IMR-90 (cell line): ENCODE data around the gene STX8. TPM values are rescaled to one million over a fixed set of nuclear protein-coding genes. Genes with fewer than 3 reads are reported as not detected.

ENCODE experiments used
- ATAC-seq: fragments of 200-7000 bp; cut with Tn5 transposase; 2 replicates; pipeline ENCODE4 v1.9.1; 2020; ENCODE audit warnings: low read depth, mild to moderate bottlenecking, moderate library complexity
- BruUV-seq: library from RNA; stranded (reverse); fragments of 400-500 nt; replicated peaks from 2 replicates; lab custom pipeline; 2021; lab: Mats Ljungman, UMichigan
- CTCF ChIA-PET: fragments of 300-600 bp; formaldehyde crosslinking; extraction: SDS; loops from one replicate; lab custom pipeline; 2021; ENCODE audit warnings: antibody characterized with exemption; lab: Yijun Ruan, JAX
- POLR2A ChIA-PET: fragments of 300-600 bp; sonication (Branson Sonifier 250); formaldehyde crosslinking; loops from one replicate; lab custom pipeline; 2022; ENCODE audit warnings: antibody characterized with exemption; ENCODE audit not compliant: unreplicated experiment; lab: Charles Lee
- DNase-seq: peaks from one replicate; pipeline ENCODE4 v3.0.0; 2013
- H2AFZ ChIP-seq: replicated peaks from 2 replicates; pipeline ENCODE3; 2013; ENCODE audit warnings: low read length, mild to moderate bottlenecking; ENCODE audit not compliant: poor library complexity
- H2AK5ac ChIP-seq: 2 replicates; pipeline ENCODE4 v1.6.1; 2013; ENCODE audit warnings: low read depth, low read length, inconsistent platforms
- H2AK9ac ChIP-seq: replicated peaks from 2 replicates; pipeline ENCODE3; 2013; ENCODE audit warnings: mild to moderate bottlenecking, low read depth, low read length, moderate library complexity; ENCODE audit not compliant: poor library complexity
- H2BK120ac ChIP-seq: 2 replicates; pipeline ENCODE4 v1.6.1; 2013; ENCODE audit warnings: low read depth, low read length, inconsistent platforms
- H2BK15ac ChIP-seq: 3 replicates; pipeline ENCODE4 v1.6.1; 2013; ENCODE audit warnings: low read depth, low read length, inconsistent platforms
- H2BK20ac ChIP-seq: 2 replicates; pipeline ENCODE4 v1.6.1; 2013; ENCODE audit warnings: low read depth, mild to moderate bottlenecking, inconsistent platforms, low read length, moderate library complexity
- H2BK5ac ChIP-seq: 2 replicates; pipeline ENCODE4 v1.6.1; 2013; ENCODE audit warnings: mild to moderate bottlenecking, low read depth, low read length, inconsistent platforms; ENCODE audit not compliant: poor library complexity, severe bottlenecking
- H3K14ac ChIP-seq: replicated peaks from 2 replicates; pipeline ENCODE4 v1.6.1; 2013; ENCODE audit warnings: low read depth, low read length, inconsistent platforms
- H3K18ac ChIP-seq: 2 replicates; pipeline ENCODE4 v1.6.1; 2013; ENCODE audit warnings: low read depth, low read length, control low read depth
- H3K23ac ChIP-seq: 2 replicates; pipeline ENCODE4 v1.6.1; 2013; ENCODE audit warnings: low read depth, low read length, inconsistent platforms
- H3K27ac ChIP-seq: 2 replicates; pipeline ENCODE4 v1.5.1; 2013; ENCODE audit warnings: mild to moderate bottlenecking, control low read depth, low read length; ENCODE audit not compliant: insufficient read depth
- H3K27me3 ChIP-seq: 2 replicates; pipeline ENCODE4 v1.6.1; 2013; ENCODE audit warnings: low read length; ENCODE audit not compliant: control insufficient read depth, insufficient read depth
- H3K36me3 ChIP-seq: 2 replicates; pipeline ENCODE4 v1.6.1; 2013; ENCODE audit warnings: low read length, mixed read lengths; ENCODE audit not compliant: control insufficient read depth, insufficient read depth
- H3K4ac ChIP-seq: 2 replicates; pipeline ENCODE4 v1.6.1; 2013; ENCODE audit warnings: low read depth, low read length, inconsistent platforms
- H3K4me1 ChIP-seq: 2 replicates; pipeline ENCODE4 v1.6.1; 2013; ENCODE audit warnings: low read length, mixed read lengths; ENCODE audit not compliant: control insufficient read depth, insufficient read depth
- H3K4me2 ChIP-seq: 2 replicates; pipeline ENCODE4 v1.6.1; 2013; ENCODE audit warnings: low read depth, mild to moderate bottlenecking, control low read depth, low read length, moderate library complexity
- H3K4me3 ChIP-seq: 2 replicates; pipeline ENCODE4 v1.5.1; 2013; ENCODE audit warnings: low read depth, mild to moderate bottlenecking, control low read depth, low read length, moderate library complexity; ENCODE audit not compliant: insufficient read depth
- H3K56ac ChIP-seq: 2 replicates; pipeline ENCODE4 v1.6.1; 2013; ENCODE audit warnings: low read length, inconsistent platforms; ENCODE audit not compliant: insufficient read depth; ENCODE audit errors: extremely low read depth
- H3K79me1 ChIP-seq, 2 experiments: 2 replicates each; pipeline ENCODE4 v1.6.1; 2013; ENCODE audit warnings: low read length in 2 of 2, inconsistent platforms in 1 of 2, low read depth in 1 of 2
- H3K9ac ChIP-seq: 2 replicates; pipeline ENCODE4 v1.6.1; 2013; ENCODE audit warnings: low read depth, low read length, control low read depth
- H3K9me1 ChIP-seq: 2 replicates; pipeline ENCODE4 v1.6.1; 2013; ENCODE audit warnings: low read length, inconsistent platforms; ENCODE audit not compliant: insufficient read depth
- H3K9me3 ChIP-seq: 2 replicates; pipeline ENCODE4 v1.6.1; 2013; ENCODE audit warnings: low read length; ENCODE audit not compliant: control insufficient read depth, insufficient read depth
- H4K20me1 ChIP-seq: 2 replicates; pipeline ENCODE4 v1.6.1; 2013; ENCODE audit warnings: low read length, inconsistent platforms; ENCODE audit not compliant: insufficient read depth
- H4K5ac ChIP-seq: 2 replicates; pipeline ENCODE4 v1.6.1; 2013; ENCODE audit warnings: mild to moderate bottlenecking, low read depth, low read length, control low read depth
- H4K8ac ChIP-seq, 2 experiments: 2 replicates each; pipeline ENCODE4 v1.6.1; 2013; ENCODE audit warnings: low read depth in 2 of 2, low read length in 2 of 2, control low read depth in 1 of 2, inconsistent platforms in 1 of 2
- H4K91ac ChIP-seq: 2 replicates; pipeline ENCODE4 v1.6.1; 2013; ENCODE audit warnings: low read depth, low read length, inconsistent platforms; ENCODE audit not compliant: insufficient read depth
- BHLHE40 ChIP-seq: fragments of 150-350 bp; IDR thresholded peaks from 2 replicates; pipeline ENCODE4 v1.6.1; 2016; ENCODE audit warnings: mild to moderate bottlenecking, low read depth, low read length
- CEBPB ChIP-seq: IDR thresholded peaks from 2 replicates; pipeline ENCODE4 v1.6.1; 2012; ENCODE audit warnings: low read depth, low read length, improper control_type of control experiment
- CHD1 ChIP-seq: IDR thresholded peaks from 2 replicates; pipeline ENCODE4 v1.6.1; 2012; ENCODE audit warnings: low read depth, low read length, improper control_type of control experiment
- MAFK ChIP-seq: IDR thresholded peaks from 2 replicates; pipeline ENCODE4 v1.6.1; 2012; ENCODE audit warnings: low read depth, low read length, improper control_type of control experiment
- MAZ ChIP-seq: IDR thresholded peaks from 2 replicates; pipeline ENCODE4 v1.6.1; 2012; ENCODE audit warnings: low read depth, mild to moderate bottlenecking, low read length, improper control_type of control experiment, moderate library complexity, borderline replicate concordance
- MXI1 ChIP-seq: IDR thresholded peaks from 2 replicates; pipeline ENCODE4 v1.6.1; 2012; ENCODE audit warnings: low read depth, mild to moderate bottlenecking, low read length, moderate library complexity, borderline replicate concordance
- NFE2L2 ChIP-seq: fragments of 150-350 bp; IDR thresholded peaks from 2 replicates; pipeline ENCODE4 v1.6.1; 2016; ENCODE audit warnings: low read depth, mild to moderate bottlenecking, low read length
- POLR2A ChIP-seq: IDR thresholded peaks from 2 replicates; pipeline ENCODE4 v1.6.1; 2012; ENCODE audit warnings: mild to moderate bottlenecking, low read depth, low read length
- RAD21 ChIP-seq: IDR thresholded peaks from 2 replicates; pipeline ENCODE4 v1.6.1; 2012; ENCODE audit warnings: low read length, improper control_type of control experiment
- RCOR1 ChIP-seq: IDR thresholded peaks from 2 replicates; pipeline ENCODE4 v1.6.1; 2012; ENCODE audit warnings: mild to moderate bottlenecking, low read length, improper control_type of control experiment; ENCODE audit not compliant: insufficient replicate concordance
- RFX5 ChIP-seq: IDR thresholded peaks from 2 replicates; pipeline ENCODE4 v1.8.0; 2012; ENCODE audit warnings: low read depth, mild to moderate bottlenecking, low read length, moderate library complexity
- SMC3 ChIP-seq: fragments of 150-350 bp; IDR thresholded peaks from 2 replicates; pipeline ENCODE4 v1.6.1; 2016; ENCODE audit warnings: low read depth, mild to moderate bottlenecking, antibody characterized with exemption, low read length, moderate library complexity
- WGBS, 2 experiments: methylation state at CpG; one replicate each; pipeline versions ENCODE4 v1.1.5 to v1.1.7; 2013; ENCODE audit warnings: missing lambda C conversion rate in 2 of 2; ENCODE audit not compliant: insufficient read length in 1 of 2; ENCODE audit errors: extremely low coverage in 2 of 2; 5-methylcytosine and 5-hydroxymethylcytosine counted together
- dilution Hi-C: fragments of 300-500 bp; cut with HindIII; formaldehyde crosslinking; loops from one replicate; pipeline ENCODE4 v1.14.3; 2018; ENCODE audit warnings: low sequenced_read_pairs; ENCODE audit not compliant: unreplicated experiment
- in situ Hi-C: fragments of 300-500 bp; cut with MboI; formaldehyde crosslinking; loops from 3 replicates; pipeline ENCODE4 v1.14.3; 2019; ENCODE audit warnings: low sequenced_read_pairs, inconsistent platforms, mixed read lengths
- intact Hi-C: fragments of 100-400 bp; cut with micrococcal nuclease; formaldehyde crosslinking; loops from 2 replicates; pipeline ENCODE4 v1.10.0; 2022
- polyA plus RNA-seq, 3 experiments: library from polyadenylated mRNA; depleted of rRNA; stranded (reverse); fragments of >200 nt; gene quantifications; 2 replicates each; pipeline ENCODE4 v1.2.3, GENCODE V29; 2012; ENCODE audit warnings: low replicate concordance in 1 of 3
- total RNA-seq: library from RNA; depleted of rRNA; stranded (reverse); fragments of >200 nt; gene quantifications from 2 replicates; pipeline ENCODE4 v1.2.3, GENCODE V29; 2012
- TF ChIP-seq, protein P1 (sequence below): fragments of 150-350 bp; IDR thresholded peaks from 2 replicates; pipeline ENCODE4 v1.6.1; 2016; ENCODE audit warnings: low read depth, mild to moderate bottlenecking, low read length, moderate library complexity, borderline replicate concordance
- TF ChIP-seq, protein P2 (sequence below): fragments of 150-350 bp; IDR thresholded peaks from 2 replicates; pipeline ENCODE4 v1.6.1; 2017; ENCODE audit warnings: mild to moderate bottlenecking, antibody characterized with exemption, low read length, low read depth

Gene STX8
- total and polyA plus RNA-seq, 2 of the 4 experiments (the other 2 are of a cell fraction): 26.5 to 47.0 TPM

DNA sequence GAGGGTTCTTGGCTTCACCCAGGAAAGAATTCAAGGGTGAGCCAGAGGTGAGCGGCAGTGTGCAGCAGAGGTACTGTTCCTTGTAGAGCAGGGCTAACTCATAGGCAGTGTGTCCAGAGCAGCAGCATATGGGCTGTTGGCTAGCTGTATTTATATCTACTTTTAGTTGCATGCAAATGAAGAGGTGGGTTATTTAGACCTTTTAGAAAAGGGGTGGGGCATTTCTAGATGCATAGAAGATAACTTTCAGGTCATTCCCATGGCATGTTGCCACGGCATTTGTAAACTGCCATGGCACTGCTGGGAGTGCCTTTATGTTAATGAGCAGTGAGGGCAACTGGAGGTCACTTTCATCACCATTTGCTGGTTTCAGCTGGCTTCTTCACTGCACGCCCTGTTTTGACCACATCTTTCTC is 141.0 kb downstream of the STX8 start:
- Histone ChIP-seq H3K27me3 (no peaks in the 10 kb centered on the region), H3K4me1 (no peaks in the 10 kb centered on the region), H4K8ac (no peak overlapping the region), H3K56ac (no peak overlapping the region), H4K5ac (no peak overlapping the region), H2BK5ac (no peak overlapping the region), H4K91ac (no peak overlapping the region), H3K18ac (no peak overlapping the region), H3K9ac (no peak overlapping the region), H3K14ac (no peak overlapping the region), H3K23ac (no peak overlapping the region), H3K36me3 (no peaks in the 10 kb centered on the region), H3K4ac (no peak overlapping the region), H3K9me3 (no peaks in the 10 kb centered on the region), H2AK5ac (no peak overlapping the region), H2AK9ac (no peak overlapping the region), H3K9me1 (no peaks in the 10 kb centered on the region), H2AFZ (no peak overlapping the region), H3K79me1 (no peaks in the 10 kb centered on the region; a peak in 1 of 4 replicates), H2BK15ac (no peak overlapping the region), H4K20me1 (no peaks in the 10 kb centered on the region), H3K4me2 (no peak overlapping the region), H3K4me3 (no peak overlapping the region), H2BK20ac (no peak overlapping the region), H3K27ac (no peak overlapping the region), H2BK120ac (no peak overlapping the region)
- BruUV-seq: no TSS peak
- ATAC-seq (no peak), DNase-seq (no peak)
- POLR2A ChIA-PET: no interaction called here
- TF ChIP-seq RAD21 (no peak), RFX5 (no peak), NFE2L2 (no peak), POLR2A (no peak), MAZ (no peak), RCOR1 (no peak), MXI1 (no peak), SMC3 (no peak), BHLHE40 (no peak), CHD1 (no peak), CEBPB (no peak), MAFK (no peak)
- TF ChIP-seq, protein P1, sequence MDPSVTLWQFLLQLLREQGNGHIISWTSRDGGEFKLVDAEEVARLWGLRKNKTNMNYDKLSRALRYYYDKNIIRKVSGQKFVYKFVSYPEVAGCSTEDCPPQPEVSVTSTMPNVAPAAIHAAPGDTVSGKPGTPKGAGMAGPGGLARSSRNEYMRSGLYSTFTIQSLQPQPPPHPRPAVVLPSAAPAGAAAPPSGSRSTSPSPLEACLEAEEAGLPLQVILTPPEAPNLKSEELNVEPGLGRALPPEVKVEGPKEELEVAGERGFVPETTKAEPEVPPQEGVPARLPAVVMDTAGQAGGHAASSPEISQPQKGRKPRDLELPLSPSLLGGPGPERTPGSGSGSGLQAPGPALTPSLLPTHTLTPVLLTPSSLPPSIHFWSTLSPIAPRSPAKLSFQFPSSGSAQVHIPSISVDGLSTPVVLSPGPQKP: no peak
- TF ChIP-seq, protein P2, sequence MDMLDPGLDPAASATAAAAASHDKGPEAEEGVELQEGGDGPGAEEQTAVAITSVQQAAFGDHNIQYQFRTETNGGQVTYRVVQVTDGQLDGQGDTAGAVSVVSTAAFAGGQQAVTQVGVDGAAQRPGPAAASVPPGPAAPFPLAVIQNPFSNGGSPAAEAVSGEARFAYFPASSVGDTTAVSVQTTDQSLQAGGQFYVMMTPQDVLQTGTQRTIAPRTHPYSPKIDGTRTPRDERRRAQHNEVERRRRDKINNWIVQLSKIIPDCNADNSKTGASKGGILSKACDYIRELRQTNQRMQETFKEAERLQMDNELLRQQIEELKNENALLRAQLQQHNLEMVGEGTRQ: no peak
- no CpG with 5 or more reads among the region's 3 CpGs for WGBS, 2 experiments
- CTCF ChIA-PET: no interaction called here
- in situ Hi-C loops: no loop called here
- dilution Hi-C loops: no loop called here
- intact Hi-C loops: loop anchor here (10.0 kb wide), 1 partner anchor 440 kb away; no protein-coding TSS in a partner anchor
